Neuron (in vitro differentiated cells): ENCODE measurements around the gene KARS1.
"Not testable (repeated sequence)": the region's sequence is repeated elsewhere in the genome, so short reads cannot be mapped to it uniquely, and the experiment has no call there.

Experiments
- H2AFZ ChIP-seq: one replicate; pipeline ENCODE4 v1.6.1; 2013; ENCODE audit warnings: low read depth, mild to moderate bottlenecking, inconsistent platforms, low read length, moderate library complexity
- H3K27me3 ChIP-seq: one replicate; pipeline ENCODE4 v1.6.1; 2013; ENCODE audit warnings: low read length; ENCODE audit not compliant: insufficient read depth
- H3K36me3 ChIP-seq: one replicate; pipeline ENCODE4 v1.6.1; 2013; ENCODE audit warnings: low read length; ENCODE audit not compliant: insufficient read depth
- H3K4me1 ChIP-seq: one replicate; pipeline ENCODE4 v1.6.1; 2013; ENCODE audit warnings: low read length; ENCODE audit not compliant: insufficient read depth
- H3K4me3 ChIP-seq: 2 replicates; pipeline ENCODE4 v1.5.1; 2013; ENCODE audit warnings: mild to moderate bottlenecking, low read length, moderate library complexity
- H3K9me3 ChIP-seq: one replicate; pipeline ENCODE4 v1.6.1; 2013; ENCODE audit warnings: low read length

Gene KARS1

DNA sequence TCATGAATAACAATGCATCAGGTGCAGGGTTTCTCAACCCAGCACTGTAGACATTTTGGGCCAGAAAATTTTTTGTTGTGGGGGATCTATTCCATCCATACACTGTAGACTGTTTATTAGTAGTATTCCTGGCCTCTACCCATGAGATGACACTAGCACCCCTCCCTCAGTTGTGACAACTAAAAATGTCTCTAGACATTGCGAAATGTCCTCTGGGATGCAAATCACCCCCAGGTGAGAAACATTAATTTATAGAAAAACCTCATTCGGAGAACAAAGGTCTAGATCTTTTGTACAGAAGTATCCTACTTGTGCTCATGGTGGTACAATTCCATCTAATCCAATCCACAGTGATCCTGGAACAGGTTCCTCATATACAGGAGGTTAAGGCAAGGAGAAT, 28.7 kb downstream of the KARS1 start:
- H3K27me3 ChIP-seq: no peaks in the 10 kb centered on the region
- H3K4me1 ChIP-seq: peaks cover 7% of the 10 kb centered on the region
- no peak overlapping the region for H3K4me3 ChIP-seq
- no peak overlapping the region for H2AFZ ChIP-seq
- peaks cover 56% of the 10 kb centered on the region for H3K36me3 ChIP-seq
- no peaks in the 10 kb centered on the region for H3K9me3 ChIP-seq

DNA sequence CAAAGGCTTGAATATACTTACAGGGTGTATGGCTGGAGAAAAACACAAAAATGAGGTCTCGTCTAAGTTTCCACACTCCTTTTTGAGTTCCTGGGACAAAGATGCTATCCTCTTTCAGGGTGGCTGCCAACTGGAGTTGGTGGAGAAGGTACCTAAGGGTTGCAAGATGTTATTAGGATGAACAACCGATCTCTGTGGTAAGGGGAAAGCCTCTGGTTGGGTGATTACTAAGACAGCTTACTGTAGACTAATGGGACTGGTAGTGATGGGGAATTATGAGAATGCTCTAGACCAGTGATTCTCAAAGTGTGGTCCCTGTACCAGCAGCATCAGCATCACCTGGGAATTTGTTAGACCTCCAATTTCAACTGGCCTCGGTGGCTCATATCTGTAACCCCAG, 30.3 kb downstream of the KARS1 start:
- Histone ChIP-seq H3K4me1 (peaks cover 2% of the 10 kb centered on the region), H3K27me3 (no peaks in the 10 kb centered on the region), H3K4me3 (no peak overlapping the region), H3K36me3 (peaks cover 71% of the 10 kb centered on the region), H3K9me3 (peaks cover 1% of the 10 kb centered on the region), H2AFZ (no peak overlapping the region)

DNA sequence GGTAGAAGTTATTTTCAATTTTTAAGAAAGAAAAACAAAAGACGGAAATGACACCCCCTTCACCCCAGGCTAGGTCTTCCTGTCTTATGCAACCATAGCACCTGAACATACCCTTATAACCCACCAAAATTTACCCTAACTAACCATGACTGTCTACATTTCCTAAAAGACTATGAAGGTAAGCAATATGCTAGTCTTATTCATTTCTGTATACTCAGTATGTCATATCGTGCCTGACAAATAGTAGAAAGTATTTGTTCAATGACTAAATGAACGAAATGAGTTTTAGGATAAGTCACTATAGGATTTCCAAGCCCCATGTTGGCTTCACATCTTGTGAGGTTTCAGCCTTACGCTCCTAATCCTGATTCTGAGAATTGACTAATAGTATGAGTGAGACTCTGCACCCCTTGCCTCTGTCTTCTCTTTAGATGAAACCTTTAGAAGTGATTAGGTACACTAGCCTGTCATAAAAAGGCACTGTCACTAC, 30.9 kb downstream of the KARS1 start:
- Histone ChIP-seq H3K4me1 (no peaks in the 10 kb centered on the region), H3K36me3 (peaks cover 75% of the 10 kb centered on the region), H3K27me3 (no peaks in the 10 kb centered on the region), H2AFZ (no peak overlapping the region), H3K4me3 (no peak overlapping the region), H3K9me3 (peaks cover 3% of the 10 kb centered on the region)

DNA sequence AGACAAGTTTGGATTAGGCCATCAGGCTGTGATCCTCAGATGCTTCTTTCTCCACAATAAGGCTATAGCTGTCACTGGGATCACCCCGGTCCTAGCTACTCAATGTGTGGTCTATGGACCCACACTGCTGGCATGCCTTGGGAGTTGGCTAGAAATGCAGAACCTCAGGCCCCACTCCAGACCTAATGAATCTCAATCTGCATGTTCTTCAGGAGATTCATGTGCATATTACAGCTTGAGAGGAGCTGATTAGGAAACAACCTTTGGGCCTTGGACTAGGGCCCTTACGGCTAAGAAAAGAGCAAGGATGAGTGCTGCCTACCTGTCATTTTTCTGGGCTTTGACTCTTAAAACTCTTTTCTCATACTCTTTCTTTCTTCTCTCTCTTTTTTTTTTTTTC, 31.8 kb downstream of the KARS1 start:
- peaks cover 84% of the 10 kb centered on the region for H3K36me3 ChIP-seq
- no peak overlapping the region for H2AFZ ChIP-seq
- H3K9me3 ChIP-seq: peaks cover 3% of the 10 kb centered on the region
- no peaks in the 10 kb centered on the region for H3K4me1 ChIP-seq
- H3K27me3 ChIP-seq: no peaks in the 10 kb centered on the region
- no peak overlapping the region for H3K4me3 ChIP-seq

DNA sequence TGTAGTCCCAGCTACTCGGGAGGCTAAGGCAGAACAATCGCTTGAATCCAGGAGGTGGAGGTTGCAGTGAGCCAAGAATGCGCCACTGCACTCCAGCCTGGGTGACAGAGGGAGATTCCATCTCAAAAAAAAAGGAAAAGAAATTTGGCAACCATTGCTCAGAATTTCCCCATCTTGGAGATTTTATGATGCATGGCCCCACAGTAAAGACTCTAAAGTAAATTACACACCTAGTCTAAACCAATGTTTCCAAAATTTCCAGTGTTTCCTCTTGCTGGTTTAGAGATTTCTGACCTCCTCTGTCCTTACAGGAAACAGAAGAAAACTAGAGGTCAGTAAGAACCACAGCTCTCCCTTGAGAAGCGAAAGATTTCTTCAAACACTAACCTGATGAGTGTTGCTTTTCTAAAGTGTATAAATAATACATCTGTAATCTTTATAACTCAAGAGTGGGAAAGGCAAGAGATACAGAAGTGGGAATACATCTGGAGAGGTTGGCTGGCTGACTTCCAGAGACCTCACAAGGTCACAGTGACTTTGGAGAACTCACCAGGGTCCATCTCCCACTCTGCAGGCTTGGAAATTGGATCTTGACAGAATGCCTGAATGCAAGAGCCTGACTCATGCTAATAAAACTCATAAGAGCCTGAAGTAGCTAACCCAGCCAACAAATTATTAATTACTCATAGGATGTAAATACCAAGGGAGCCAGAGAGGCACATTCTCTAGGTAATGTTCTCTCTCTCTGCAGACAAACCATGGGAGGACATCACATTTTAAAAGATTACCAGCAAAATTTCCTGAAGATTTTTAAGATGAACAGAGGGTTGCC, 33.2 kb downstream of the KARS1 start:
- no peak overlapping the region for H2AFZ ChIP-seq
- peaks cover 84% of the 10 kb centered on the region for H3K36me3 ChIP-seq
- H3K4me1 ChIP-seq: no peaks in the 10 kb centered on the region
- no peak overlapping the region for H3K4me3 ChIP-seq
- H3K27me3 ChIP-seq: no peaks in the 10 kb centered on the region
- H3K9me3 ChIP-seq: peaks cover 3% of the 10 kb centered on the region

DNA sequence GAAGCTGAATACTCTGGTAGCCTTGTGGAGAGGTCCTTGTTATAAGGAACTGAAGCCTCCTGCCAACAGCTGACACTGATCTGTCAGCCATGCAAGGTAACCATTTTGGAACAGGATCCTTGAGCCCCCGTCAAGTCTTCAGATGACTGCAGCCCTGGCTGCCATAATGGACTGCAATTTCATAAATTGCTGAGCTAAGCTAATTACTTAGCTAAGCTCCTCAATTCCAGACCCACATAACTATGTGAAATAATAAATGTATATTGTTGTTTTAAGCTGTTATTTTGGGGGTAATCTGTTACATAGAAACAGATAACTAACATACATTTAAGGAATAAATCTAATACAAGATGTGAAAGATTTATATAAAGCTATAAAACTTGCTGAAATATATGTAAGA, 41.0 kb downstream of the KARS1 start:
- H3K4me1 ChIP-seq: no peaks in the 10 kb centered on the region
- peaks cover 12% of the 10 kb centered on the region for H3K9me3 ChIP-seq
- peaks cover 88% of the 10 kb centered on the region for H3K36me3 ChIP-seq
- no peak overlapping the region for H3K4me3 ChIP-seq
- H2AFZ ChIP-seq: no peak overlapping the region
- H3K27me3 ChIP-seq: no peaks in the 10 kb centered on the region

DNA sequence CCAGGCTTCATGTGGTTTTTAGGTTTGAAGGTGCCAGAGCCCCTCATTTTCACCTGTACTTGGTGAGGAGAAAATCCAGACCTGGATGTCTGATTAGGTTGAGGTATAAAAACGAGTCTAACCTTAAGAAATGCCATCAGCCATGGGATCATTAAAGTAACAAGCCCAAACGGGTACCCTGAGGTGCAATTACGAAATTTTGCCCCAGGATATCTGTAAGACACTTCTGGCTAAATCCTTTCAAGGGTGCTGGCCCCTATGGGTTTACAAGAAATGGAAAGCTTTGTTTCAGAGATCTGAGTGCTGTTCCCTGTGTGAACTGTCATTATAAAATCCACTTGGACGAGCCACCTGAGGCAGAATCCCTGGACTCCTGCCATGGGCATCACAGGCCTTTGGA, 44.2 kb downstream of the KARS1 start:
- no peak overlapping the region for H3K4me3 ChIP-seq
- H3K27me3 ChIP-seq: no peaks in the 10 kb centered on the region
- H3K9me3 ChIP-seq: peaks cover 12% of the 10 kb centered on the region
- peaks cover 74% of the 10 kb centered on the region for H3K36me3 ChIP-seq
- H2AFZ ChIP-seq: no peak overlapping the region
- no peaks in the 10 kb centered on the region for H3K4me1 ChIP-seq

DNA sequence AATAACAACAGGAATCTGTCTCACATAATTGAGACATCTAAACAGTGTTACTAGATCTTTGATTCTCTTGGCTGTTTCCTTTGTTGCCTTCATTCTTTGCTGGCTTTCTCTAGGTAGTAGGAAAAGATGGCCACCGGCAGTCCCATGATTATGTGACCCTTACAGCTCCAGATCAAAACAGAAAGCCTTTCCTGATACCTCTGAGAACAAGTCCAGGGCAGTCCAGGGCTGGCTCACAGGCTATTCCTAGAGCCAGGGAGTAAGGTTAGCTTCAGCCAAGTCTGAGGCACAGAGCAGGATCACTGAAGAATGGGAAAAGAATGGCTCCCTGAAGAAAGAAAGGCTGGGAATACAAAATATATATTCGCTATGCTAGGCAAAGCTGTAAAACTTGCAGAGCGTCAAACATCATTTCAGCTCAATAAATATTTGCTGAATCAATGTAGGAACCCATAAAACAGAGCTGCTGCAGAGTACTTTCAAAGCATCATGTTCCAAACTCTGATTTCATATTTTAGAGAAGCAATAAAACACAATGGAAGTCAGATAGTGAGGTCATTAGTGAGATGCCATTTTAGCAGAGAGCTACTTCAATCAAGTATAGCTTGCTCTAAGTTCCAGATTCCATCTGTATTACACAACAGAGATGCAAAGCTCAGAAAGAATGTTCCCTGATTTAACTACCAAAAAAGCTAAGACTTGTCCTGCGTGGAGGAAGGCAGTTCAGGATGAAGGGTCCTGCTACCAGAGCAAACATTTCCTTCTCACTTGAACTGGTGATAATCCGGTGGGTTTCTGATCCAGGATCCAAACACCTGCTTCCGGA, 47.8 kb downstream of the KARS1 start:
- no peak overlapping the region for H3K4me3 ChIP-seq
- H3K36me3 ChIP-seq: peaks cover 55% of the 10 kb centered on the region
- peaks cover 4% of the 10 kb centered on the region for H3K4me1 ChIP-seq
- H3K9me3 ChIP-seq: peaks cover 14% of the 10 kb centered on the region
- no peak overlapping the region for H2AFZ ChIP-seq
- H3K27me3 ChIP-seq: no peaks in the 10 kb centered on the region

DNA sequence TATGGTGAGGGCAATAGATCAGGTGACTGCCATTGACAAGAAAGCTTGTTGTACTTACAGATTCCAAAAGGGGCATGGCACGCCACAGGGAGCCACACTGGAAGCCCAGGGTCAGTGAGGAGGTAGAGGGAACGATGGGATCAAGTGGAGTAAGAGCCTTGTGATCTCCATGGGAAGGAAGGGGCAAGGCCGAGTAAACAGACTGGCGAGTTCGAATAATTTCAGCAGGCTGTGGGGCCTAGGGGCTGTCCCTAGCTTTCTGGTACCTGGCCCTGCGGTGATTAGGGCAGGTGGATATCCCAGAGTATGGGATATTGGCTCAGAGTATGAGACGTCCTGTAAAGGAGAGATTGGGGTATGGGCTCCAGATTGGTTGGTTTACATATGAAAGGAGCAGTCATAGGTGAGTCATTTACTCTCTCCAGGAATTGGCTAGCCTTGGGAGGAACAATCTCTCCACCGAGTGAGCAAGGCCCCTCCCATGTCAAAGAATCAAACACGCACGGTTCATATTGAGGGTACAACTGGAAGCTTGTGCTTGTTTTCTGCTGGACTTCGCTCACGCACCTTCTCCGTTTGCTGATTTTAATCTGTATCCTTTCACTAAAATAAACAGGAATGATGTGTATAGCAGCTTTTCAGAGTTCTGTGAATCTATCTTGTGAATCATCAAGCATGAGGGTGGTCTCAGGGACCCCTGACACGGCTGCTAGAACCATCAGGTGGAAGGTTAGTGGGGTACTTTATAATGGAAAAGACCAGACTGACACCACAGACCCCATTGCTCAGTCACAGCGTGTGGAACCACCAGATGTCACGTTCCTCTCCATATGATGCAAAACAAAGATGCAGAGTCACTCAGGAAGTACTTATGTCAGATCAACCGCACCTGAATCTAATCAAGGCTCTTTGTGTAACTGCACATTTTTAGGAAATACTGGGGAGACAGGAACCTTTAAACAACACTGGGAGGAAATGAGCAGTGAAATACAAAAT, 53.3 kb downstream of the KARS1 start:
- H3K4me1 ChIP-seq: peaks cover 8% of the 10 kb centered on the region
- no peak overlapping the region for H3K4me3 ChIP-seq
- H3K27me3 ChIP-seq: no peaks in the 10 kb centered on the region
- no peak overlapping the region for H2AFZ ChIP-seq
- peaks cover 14% of the 10 kb centered on the region for H3K36me3 ChIP-seq
- H3K9me3 ChIP-seq: peaks cover 3% of the 10 kb centered on the region

DNA sequence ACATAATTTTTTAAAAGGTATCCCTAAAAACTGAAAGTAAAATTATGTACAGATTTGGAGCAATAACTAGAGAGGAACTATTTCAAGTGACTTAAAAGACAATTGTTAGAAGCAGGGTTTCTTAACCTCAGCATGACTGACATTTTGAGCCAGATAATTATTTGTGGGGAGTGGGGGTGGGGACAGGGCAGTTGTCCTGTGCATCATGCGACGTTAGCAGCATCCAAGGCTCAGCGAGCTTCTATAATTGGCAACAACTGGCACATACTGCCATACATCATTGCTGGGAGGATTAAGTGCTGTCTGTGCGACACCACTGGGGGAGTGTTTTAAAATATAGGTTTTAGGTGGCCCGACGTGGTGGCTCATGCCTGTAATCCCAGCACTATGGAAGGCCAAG, 54.2 kb downstream of the KARS1 start:
- H3K9me3 ChIP-seq: peaks cover 3% of the 10 kb centered on the region
- peaks cover 8% of the 10 kb centered on the region for H3K4me1 ChIP-seq
- H3K27me3 ChIP-seq: no peaks in the 10 kb centered on the region
- H2AFZ ChIP-seq: no peak overlapping the region
- peaks cover 13% of the 10 kb centered on the region for H3K36me3 ChIP-seq
- H3K4me3 ChIP-seq: no peak overlapping the region

DNA sequence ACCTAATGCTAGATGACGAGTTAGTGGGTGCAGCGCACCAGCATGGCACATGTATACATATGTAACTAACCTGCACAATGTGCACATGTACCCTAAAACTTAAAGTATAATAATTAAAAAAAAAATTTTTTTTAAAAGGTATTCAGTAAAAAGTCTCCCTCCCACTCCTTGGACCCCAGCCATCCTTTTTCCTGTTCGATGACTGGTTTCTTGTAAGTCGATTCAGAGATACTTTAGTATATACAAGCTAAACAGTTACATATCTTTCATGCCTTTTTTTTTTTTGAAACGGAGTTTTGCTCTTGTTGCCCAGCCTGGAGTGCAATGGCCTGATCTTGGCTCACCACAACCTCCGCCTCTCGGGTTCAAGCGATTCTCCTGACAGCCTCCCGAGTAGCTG, 55.5 kb downstream of the KARS1 start:
- H3K4me1 ChIP-seq, H2AFZ ChIP-seq, H3K36me3 ChIP-seq, H3K4me3 ChIP-seq, H3K9me3 ChIP-seq, H3K27me3 ChIP-seq: not testable (repeated sequence)

DNA sequence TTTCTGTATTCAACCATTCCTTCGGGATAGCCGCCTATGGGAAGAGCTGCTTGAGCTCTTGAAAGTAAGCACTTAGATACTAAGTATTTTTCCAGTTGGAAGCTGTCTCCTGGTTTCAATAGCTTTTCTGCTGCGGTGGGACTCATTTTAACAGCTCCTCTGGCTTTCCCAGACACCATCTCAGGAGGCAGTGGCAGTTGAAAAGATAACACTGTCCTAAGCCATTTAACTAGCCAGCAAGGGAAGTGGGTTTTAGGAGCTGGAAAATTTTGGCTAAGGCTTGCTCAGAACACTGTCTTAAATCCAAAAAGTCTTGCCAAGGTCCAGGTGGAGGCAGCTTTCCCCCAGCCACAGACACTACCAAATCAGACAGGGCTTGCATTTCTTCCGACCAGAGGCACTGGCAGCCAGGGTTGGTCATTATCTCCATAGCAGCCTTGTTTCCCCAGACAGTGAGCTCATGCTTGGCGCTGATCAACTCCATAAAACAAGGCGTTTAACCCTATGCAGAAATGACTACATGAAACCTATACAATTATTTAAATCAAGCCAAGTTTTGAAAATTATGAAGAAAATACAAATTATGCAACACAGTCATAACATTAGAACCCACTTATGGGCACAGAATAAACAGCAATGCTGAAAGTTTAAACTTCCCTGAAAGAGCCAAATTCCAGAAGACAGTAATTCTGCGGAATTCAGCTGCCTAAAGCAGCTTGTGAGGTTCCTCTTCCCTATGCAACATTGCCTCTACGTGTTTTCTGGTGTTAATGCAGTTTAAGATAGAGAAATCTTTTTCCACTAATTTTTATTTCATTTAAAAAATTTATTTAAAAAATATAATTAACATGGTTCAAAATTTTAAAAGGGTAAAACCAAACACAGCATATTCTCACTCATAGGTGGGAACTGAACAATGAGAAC, 56.3 kb downstream of the KARS1 start:
- Histone ChIP-seq H3K4me3 (no peak overlapping the region), H2AFZ (no peak overlapping the region), H3K36me3 (peaks cover 8% of the 10 kb centered on the region), H3K27me3 (no peaks in the 10 kb centered on the region), H3K4me1 (peaks cover 8% of the 10 kb centered on the region), H3K9me3 (no peaks in the 10 kb centered on the region)
